Kidney tubule cell (primary cell): ENCODE data around the gene RAD51B.

Experiments
- DNase-seq: peaks from one replicate; pipeline ENCODE4 v3.0.0-alpha.2; 2018; ENCODE audit warnings: low spot score

RAD51B gene

GRCh38 chr14:68491793-68492192 lies 672.2 kb downstream of the RAD51B start:
- no peak for DNase-seq

- no peak for DNase-seq
Observed at GRCh38 chr14:68492381-68493151, 673.0 kb downstream of the RAD51B start.

GRCh38 chr14:68493152-68493911 lies 673.8 kb downstream of the RAD51B start:
- DNase-seq: no peak

- peak; percentile 78 for DNase-seq
Observed at GRCh38 chr14:68495101-68496039, 675.8 kb downstream of the RAD51B start.

GRCh38 chr14:68497011-68497410 lies 677.4 kb downstream of the RAD51B start:
- DNase-seq: no peak

GRCh38 chr14:68499451-68499850 lies 679.9 kb downstream of the RAD51B start:
- DNase-seq: no peak

- DNase-seq: no peak
Observed at GRCh38 chr14:68501171-68501570, 681.6 kb downstream of the RAD51B start.

- DNase-seq: peak; percentile 88
Observed at GRCh38 chr14:68501614-68502052, 682.1 kb downstream of the RAD51B start.

- DNase-seq: no peak
Observed at GRCh38 chr14:68502230-68502629, 682.7 kb downstream of the RAD51B start.

- no peak for DNase-seq
Observed at GRCh38 chr14:68503186-68503825, 683.7 kb downstream of the RAD51B start.

- DNase-seq: no peak
Observed at GRCh38 chr14:68504861-68505260, 685.3 kb downstream of the RAD51B start.

- DNase-seq: peak; percentile 90
Observed at GRCh38 chr14:68506021-68506644, 686.6 kb downstream of the RAD51B start.

- peak; percentile 63 for DNase-seq
Observed at GRCh38 chr14:68506645-68507419, 687.3 kb downstream of the RAD51B start.

- DNase-seq: no peak
Observed at GRCh38 chr14:68507544-68508081, 688.0 kb downstream of the RAD51B start.

- no peak for DNase-seq
Observed at GRCh38 chr14:68508581-68508980, 689.0 kb downstream of the RAD51B start.

GRCh38 chr14:68509188-68509983 lies 689.8 kb downstream of the RAD51B start:
- DNase-seq: no peak

GRCh38 chr14:68510201-68511128 lies 690.9 kb downstream of the RAD51B start:
- DNase-seq: no peak
